Hepatocyte (in vitro differentiated cells): ENCODE results near the gene DPCD.

Experiments
- CTCF ChIP-seq: fragments of 200-600 bp; sonication (generic); IDR thresholded peaks from 2 replicates; pipeline ENCODE4 v1.5.1; 2016; ENCODE audit warnings: antibody characterized with exemption, mild to moderate bottlenecking; ENCODE audit not compliant: poor library complexity
- EZH2 ChIP-seq: fragments of 200-600 bp; sonication (generic); IDR thresholded peaks from 2 replicates; pipeline ENCODE4 v1.6.1; 2016; ENCODE audit warnings: antibody characterized with exemption, mild to moderate bottlenecking, borderline replicate concordance

GRCh38 chr10:101569323-101569621 lies 18.8 kb upstream of the DPCD start:
- TF ChIP-seq CTCF (no peak), EZH2 (no peak)
